AG04449 (cell line): ENCODE measurements around the gene PHETA2.
"Not testable (repeated sequence)": the region's sequence is repeated elsewhere in the genome, so short reads cannot be mapped to it uniquely, and the experiment has no call there.

ENCODE experiments used
- CTCF ChIA-PET: fragments of 350-600 bp; formaldehyde crosslinking; extraction: SDS; loops from one replicate; lab custom pipeline; 2021; ENCODE audit warnings: antibody characterized with exemption; lab: Yijun Ruan, JAX
- POLR2A ChIA-PET: fragments of 400-600, 350-600 bp; formaldehyde crosslinking; extraction: SDS; loops from one replicate; lab custom pipeline; 2020; ENCODE audit warnings: antibody characterized with exemption, inconsistent platforms; lab: Yijun Ruan, JAX
- DNase-seq: peaks from one replicate; pipeline ENCODE4 v3.0.0-alpha.2; 2010; ENCODE audit warnings: low read depth, low spot score
- H3K4me3 ChIP-seq: 2 replicates; pipeline ENCODE4 v1.5.1; 2011; ENCODE audit warnings: low read depth, mild to moderate bottlenecking, control low read depth, low read length
- CTCF ChIP-seq: IDR thresholded peaks from one replicate; pipeline ENCODE4 v1.5.1; 2011; ENCODE audit warnings: mild to moderate bottlenecking, moderate library complexity, low read length, control low read depth, inconsistent platforms; ENCODE audit not compliant: insufficient read depth; ENCODE audit errors: missing control alignments

PHETA2 gene

GRCh38 chr22:42090596-42091454 is 16.8 kb downstream of the PHETA2 start, which contains the start of gene NDUFA6:
Gene NDUFA6, minus strand, starts transcription at chr22:42090772. Its CDS starts 28 bp downstream, at chr22:42090744.
- peak; percentile 95 for TF ChIP-seq CTCF
- CTCF ChIA-PET: interaction anchor here (0.6 to 5.6 kb wide), 40 partner anchors 8 to 394 kb away, joined by 3 to 177 read pairs (median 4); partner anchors contain the start of genes CENPM, NFAM1 and SMDT1
- H3K4me3 ChIP-seq: peak within 1 kb of the TSS; percentile 97
- peak; percentile 92 for DNase-seq
- POLR2A ChIA-PET: interaction anchor here (1.2 to 2.3 kb wide), 3 partner anchors 11 to 353 kb away, joined by 3 to 10 read pairs (median 3); partner anchors contain the start of gene SMDT1

- CTCF ChIA-PET: interaction anchor here (0.6 to 5.6 kb wide), 38 partner anchors 8 to 394 kb away, joined by 3 to 177 read pairs (median 4); partner anchors contain the start of genes CENPM, NFAM1 and SMDT1
- POLR2A ChIA-PET: interaction anchor here (1.4 to 2.3 kb wide), 2 partner anchors 11 to 352 kb away, joined by 3 to 10 read pairs; partner anchors contain the start of gene SMDT1
- no peak for TF ChIP-seq CTCF
- H3K4me3 ChIP-seq: peak overlapping the region; percentile 67
- DNase-seq: no peak
These were observed 17.4 kb downstream of the PHETA2 start for GRCh38 chr22:42091455-42091782.

- no peak for TF ChIP-seq CTCF
- no peak for DNase-seq
- CTCF ChIA-PET: interaction anchor here (1.7 kb wide), 1 partner anchor 10 kb away, joined by 10 read pairs; no protein-coding TSS in a partner anchor
- H3K4me3 ChIP-seq: no peak overlapping the region
- POLR2A ChIA-PET: no interaction called here
These were observed 27.2 kb downstream of the PHETA2 start for GRCh38 chr22:42101199-42101598.

GRCh38 chr22:42104332-42104860 is 30.3 kb downstream of the PHETA2 start:
- DNase-seq, POLR2A ChIA-PET, H3K4me3 ChIP-seq: not testable (repeated sequence)
- CTCF ChIA-PET: interaction anchor here (3.1 kb wide), 1 partner anchor 13 kb away, joined by 17 read pairs; the partner anchor contains the start of gene NDUFA6

GRCh38 chr22:42108848-42109247 is 34.8 kb downstream of the PHETA2 start:
- CTCF ChIA-PET: interaction anchor here (1.2 kb wide), 1 partner anchor 17 kb away, joined by 4 read pairs; no protein-coding TSS in a partner anchor
- H3K4me3 ChIP-seq: no peak overlapping the region
- TF ChIP-seq CTCF: no peak
- POLR2A ChIA-PET: no interaction called here
- DNase-seq: no peak

- ChIA-PET POLR2A (no interaction called here), CTCF (interaction anchor here (1.0 to 4.1 kb wide), 2 partner anchors 21 to 27 kb away, joined by 4 to 33 read pairs; partner anchors contain the start of gene NDUFA6)
- DNase-seq: no peak
- TF ChIP-seq CTCF: no peak
- no peak overlapping the region for H3K4me3 ChIP-seq
These were observed 37.8 kb downstream of the PHETA2 start for GRCh38 chr22:42111798-42112197.

GRCh38 chr22:42112793-42113192 is 38.7 kb downstream of the PHETA2 start:
- DNase-seq, POLR2A ChIA-PET, H3K4me3 ChIP-seq: not testable (repeated sequence)
- CTCF ChIA-PET: interaction anchor here (1.0 to 4.1 kb wide), 4 partner anchors 22 to 146 kb away, joined by 3 to 33 read pairs (median 6); partner anchors contain the start of gene NDUFA6
